K562 (cell line): ENCODE data around the gene GNB2. TPM values are rescaled to one million over a fixed set of nuclear protein-coding genes. Genes with fewer than 3 reads are reported as not detected.

ENCODE experiments used
- DACH1 ChIP-seq: fragments of 450-650 bp; IDR thresholded peaks from 2 replicates; pipeline ENCODE4 v1.6.1; 2018; ENCODE audit not compliant: partially characterized antibody
- GTF2E2 ChIP-seq: fragments of 200-800 bp; sonication (Bioruptor generic); IDR thresholded peaks from 2 replicates; pipeline ENCODE4 v1.6.1; 2016; ENCODE audit warnings: missing genetic modification characterization, missing compliant biosample characterization
- JUNB ChIP-seq: fragments of 450-650 bp; formaldehyde crosslinking; conservative IDR thresholded peaks from 2 replicates; pipeline ENCODE4 v1.4.0; 2020; ENCODE audit warnings: mild to moderate bottlenecking
- MYC ChIP-seq, 2 experiments: fragments of 250-450 bp in 1 of 2; sonication (Bioruptor Pico) in 1 of 2; IDR thresholded peaks; 2 replicates each; pipeline versions ENCODE4 v1.5.1 to v1.6.1; 2012 to 2021; ENCODE audit warnings: low read depth in 2 of 2, borderline replicate concordance in 1 of 2, improper control_type of control experiment in 1 of 2, low read length in 1 of 2, mild to moderate bottlenecking in 1 of 2, moderate library complexity in 1 of 2
- NEUROD1 ChIP-seq: fragments of 150-350 bp; IDR thresholded peaks from 2 replicates; pipeline ENCODE4 v1.6.1; 2014; ENCODE audit warnings: borderline replicate concordance, low read length, low read depth; ENCODE audit not compliant: partially characterized antibody
- NFIX ChIP-seq: fragments of 250-450 bp; sonication (Bioruptor Pico); IDR thresholded peaks from 2 replicates; pipeline ENCODE4 v1.4.0; 2020; ENCODE audit warnings: low read depth, mild to moderate bottlenecking, moderate library complexity
- PHF20 ChIP-seq: fragments of 450-650 bp; IDR thresholded peaks from 2 replicates; pipeline ENCODE4 v1.6.1; 2018; ENCODE audit not compliant: partially characterized antibody
- POLR2AphosphoS5 ChIP-seq: IDR thresholded peaks from 2 replicates; pipeline ENCODE4 v1.6.1; 2011; ENCODE audit warnings: mild to moderate bottlenecking, low read depth, low read length, moderate library complexity; ENCODE audit not compliant: control insufficient read depth, insufficient read depth
- POU5F1 ChIP-seq: fragments of 150-350 bp; IDR thresholded peaks from 2 replicates; pipeline ENCODE4 v1.6.1; 2014; ENCODE audit warnings: borderline replicate concordance, low read length, low read depth, mild to moderate bottlenecking; ENCODE audit not compliant: partially characterized antibody
- RAD21 ChIP-seq, 2 experiments: fragments of 250-450 bp in 1 of 2; fragments of 450-650 bp in 1 of 2; sonication (Bioruptor Pico) in 1 of 2; formaldehyde crosslinking in 1 of 2; IDR thresholded peaks in 1 of 2; conservative IDR thresholded peaks in 1 of 2; 2 replicates each; pipeline versions ENCODE4 v1.4.0 to v1.8.0; 2020 to 2022; ENCODE audit warnings: mild to moderate bottlenecking in 2 of 2, moderate library complexity in 1 of 2
- RBFOX2 ChIP-seq: fragments of 200-400 bp; formaldehyde crosslinking; IDR thresholded peaks from 2 replicates; pipeline ENCODE4 v1.6.1; 2017; ENCODE audit warnings: low read depth, mild to moderate bottlenecking, low read length, moderate library complexity
- RERE ChIP-seq: sonication (generic); formaldehyde crosslinking; IDR thresholded peaks from 2 replicates; pipeline ENCODE4 v1.8.0; 2023; ENCODE audit warnings: missing genetic modification reagents, mild to moderate bottlenecking, borderline replicate concordance
- ZNF224 ChIP-seq: sonication (generic); formaldehyde crosslinking; IDR thresholded peaks from 2 replicates; pipeline ENCODE4 v1.8.0; 2022; ENCODE audit warnings: mild to moderate bottlenecking, missing genetic modification reagents
- ZNF24 ChIP-seq: fragments of 450-650 bp; IDR thresholded peaks from 2 replicates; pipeline ENCODE4 v1.6.1; 2016
- ZNF586 ChIP-seq: fragments of 450-650 bp; formaldehyde crosslinking; conservative IDR thresholded peaks from 2 replicates; pipeline ENCODE4 v1.4.0; 2020; ENCODE audit warnings: mild to moderate bottlenecking, moderate library complexity
- polyA plus RNA-seq, 8 experiments: library from polyadenylated mRNA; depleted of rRNA in 4 of 8; stranded (reverse) in 5 of 8; unstranded in 3 of 8; fragments of >200 nt; fragmentation: Nextera tagmentation in 2 of 8; fragmentation: Illumina TruSeq in 1 of 8; extraction: Ambion mirVana in 2 of 8; extraction: Trizol in 1 of 8; gene quantifications; 2 replicates each; pipeline versions ENCODE4 v1.2.1 to v1.2.3, GENCODE V29; 2011 to 2014; ENCODE audit warnings: inconsistent platforms in 1 of 8, missing spikeins in 1 of 8
- total RNA-seq, 7 experiments: library from RNA; depleted of rRNA in 6 of 7; stranded (reverse); fragments of >200 nt in 6 of 7; fragmentation: Illumina TruSeq in 2 of 7; extraction: Trizol in 2 of 7; gene quantifications; 2 replicates each; pipeline versions ENCODE4 v1.2.1 to v1.2.3, GENCODE V29; 2011 to 2021; ENCODE audit warnings: low replicate concordance in 1 of 7
- TF ChIP-seq, protein P1 (sequence below): fragments of 200-400 bp; formaldehyde crosslinking; IDR thresholded peaks from 2 replicates; pipeline ENCODE4 v1.6.1; 2017; ENCODE audit warnings: mild to moderate bottlenecking, low read depth, low read length, moderate library complexity
- TF ChIP-seq, protein P2 (sequence below), 2 experiments: fragments of 450-650 bp; conservative IDR thresholded peaks; 2 replicates each; pipeline ENCODE4 v1.6.1; 2017; ENCODE audit warnings: mild to moderate bottlenecking in 2 of 2, moderate library complexity in 2 of 2

Gene GNB2
- total and polyA plus RNA-seq, 9 of the 15 experiments (the other 6 are each of a cell fraction or from before 2014, with no cell fraction given): 0.65 to 320 (median 104) TPM

DNA sequence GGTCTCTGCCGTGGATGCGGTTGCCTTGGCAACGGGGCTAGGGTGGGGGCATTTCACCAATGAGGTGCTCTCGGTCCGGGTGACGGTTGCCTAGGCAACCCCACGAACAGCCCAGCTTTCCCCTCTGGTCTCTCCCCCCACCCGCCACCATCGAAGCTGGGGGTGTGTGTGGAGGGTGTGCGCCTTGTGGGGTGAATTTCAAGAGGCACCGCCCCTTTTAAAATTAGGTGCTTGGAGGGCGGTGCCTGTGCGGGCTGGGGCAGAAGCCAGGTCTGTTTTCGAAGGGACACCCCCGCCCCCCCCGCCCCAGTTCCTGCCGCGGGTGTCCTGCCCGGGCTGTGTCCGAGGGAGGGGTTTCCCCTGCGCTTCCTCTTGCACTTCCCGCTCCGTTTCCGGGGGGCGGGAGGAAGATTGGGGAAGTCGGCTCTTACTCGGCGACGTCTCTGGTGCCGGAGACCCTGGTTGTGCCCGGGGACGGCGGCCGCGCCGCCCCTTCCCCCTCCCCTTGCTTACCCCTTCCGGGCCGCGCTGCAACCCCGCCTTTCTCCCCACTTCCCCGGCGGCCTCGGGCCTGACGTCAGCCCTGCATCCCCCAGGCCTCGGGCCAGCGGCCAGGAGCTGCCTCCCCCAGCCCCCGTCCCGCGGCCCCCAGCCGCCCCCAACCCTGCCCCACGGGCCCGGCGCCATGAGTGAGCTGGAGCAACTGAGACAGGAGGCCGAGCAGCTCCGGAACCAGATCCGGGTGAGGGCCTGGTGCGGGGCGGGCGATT is 2.2 kb downstream of the GNB2 start (continued):
- TF ChIP-seq, protein P1, sequence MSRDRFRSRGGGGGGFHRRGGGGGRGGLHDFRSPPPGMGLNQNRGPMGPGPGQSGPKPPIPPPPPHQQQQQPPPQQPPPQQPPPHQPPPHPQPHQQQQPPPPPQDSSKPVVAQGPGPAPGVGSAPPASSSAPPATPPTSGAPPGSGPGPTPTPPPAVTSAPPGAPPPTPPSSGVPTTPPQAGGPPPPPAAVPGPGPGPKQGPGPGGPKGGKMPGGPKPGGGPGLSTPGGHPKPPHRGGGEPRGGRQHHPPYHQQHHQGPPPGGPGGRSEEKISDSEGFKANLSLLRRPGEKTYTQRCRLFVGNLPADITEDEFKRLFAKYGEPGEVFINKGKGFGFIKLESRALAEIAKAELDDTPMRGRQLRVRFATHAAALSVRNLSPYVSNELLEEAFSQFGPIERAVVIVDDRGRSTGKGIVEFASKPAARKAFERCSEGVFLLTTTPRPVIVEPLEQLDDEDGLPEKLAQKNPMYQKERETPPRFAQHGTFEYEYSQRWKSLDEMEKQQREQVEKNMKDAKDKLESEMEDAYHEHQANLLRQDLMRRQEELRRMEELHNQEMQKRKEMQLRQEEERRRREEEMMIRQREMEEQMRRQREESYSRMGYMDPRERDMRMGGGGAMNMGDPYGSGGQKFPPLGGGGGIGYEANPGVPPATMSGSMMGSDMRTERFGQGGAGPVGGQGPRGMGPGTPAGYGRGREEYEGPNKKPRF: no peak
- TF ChIP-seq POU5F1 (no peak), PHF20 (no peak), MYC (IDR thresholded peaks at IDR 0.05; ENCODE audit: low read depth, low read length) (peak; percentile 20; the same call in 1 of the 2 replicates), MYC (CRISPR knock-in tag; IDR thresholded peaks at IDR 0.05; ENCODE audit: borderline replicate concordance, low read depth) (no peak), ZNF24 (no peak), NEUROD1 (peak; percentile 55), ZNF224 (no peak), JUNB (no peak), POLR2AphosphoS5 (no peak), DACH1 (no peak), ZNF586 (CRISPR knock-in tag) (no peak), RBFOX2 (peak; percentile 62), NFIX (CRISPR knock-in tag) (no peak), RAD21 (CRISPR knock-in tag; conservative IDR thresholded peaks at IDR 0.05 in 1 of 2, IDR thresholded peaks at IDR 0.05 in 1 of 2) (no peak), GTF2E2 (tag) (no peak), RERE (CRISPR knock-in tag) (no peak)
- TF ChIP-seq, protein P2, sequence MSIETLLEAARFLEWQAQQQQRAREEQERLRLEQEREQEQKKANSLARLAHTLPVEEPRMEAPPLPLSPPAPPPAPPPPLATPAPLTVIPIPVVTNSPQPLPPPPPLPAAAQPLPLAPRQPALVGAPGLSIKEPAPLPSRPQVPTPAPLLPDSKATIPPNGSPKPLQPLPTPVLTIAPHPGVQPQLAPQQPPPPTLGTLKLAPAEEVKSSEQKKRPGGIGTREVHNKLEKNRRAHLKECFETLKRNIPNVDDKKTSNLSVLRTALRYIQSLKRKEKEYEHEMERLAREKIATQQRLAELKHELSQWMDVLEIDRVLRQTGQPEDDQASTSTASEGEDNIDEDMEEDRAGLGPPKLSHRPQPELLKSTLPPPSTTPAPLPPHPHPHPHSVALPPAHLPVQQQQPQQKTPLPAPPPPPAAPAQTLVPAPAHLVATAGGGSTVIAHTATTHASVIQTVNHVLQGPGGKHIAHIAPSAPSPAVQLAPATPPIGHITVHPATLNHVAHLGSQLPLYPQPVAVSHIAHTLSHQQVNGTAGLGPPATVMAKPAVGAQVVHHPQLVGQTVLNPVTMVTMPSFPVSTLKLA (conservative IDR thresholded peaks at IDR 0.05): peak; percentile 15 to 60; a peak in 2 of 4 replicates
